GM12872 (cell line): ENCODE data around the gene MGMT.

Source experiments
- TF ChIP-seq, protein P1 (sequence below): IDR thresholded peaks from 3 replicates; pipeline ENCODE4 v1.5.1; 2011; ENCODE audit warnings: low read depth, mild to moderate bottlenecking, low read length, moderate library complexity; ENCODE audit not compliant: insufficient read depth

Gene MGMT

DNA sequence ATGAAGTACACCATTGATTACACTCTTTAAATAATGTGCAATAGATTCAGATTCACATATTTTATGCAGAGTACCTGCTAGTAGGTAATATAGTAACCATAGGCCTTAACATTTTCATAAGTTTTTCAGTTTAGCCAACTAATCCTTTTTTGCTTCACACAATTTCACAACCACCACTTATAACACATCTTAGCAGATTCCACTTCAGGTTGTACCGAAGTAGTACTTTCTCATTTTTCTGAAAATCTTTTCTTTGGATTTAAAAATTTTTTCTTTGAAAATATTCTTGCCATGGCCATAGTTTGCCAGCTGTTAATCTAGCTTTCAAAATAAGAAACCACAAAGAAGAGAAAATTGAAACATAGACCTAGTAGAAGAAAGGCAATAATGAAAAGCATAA is 203.1 kb downstream of the MGMT start:
- TF ChIP-seq, protein P1, sequence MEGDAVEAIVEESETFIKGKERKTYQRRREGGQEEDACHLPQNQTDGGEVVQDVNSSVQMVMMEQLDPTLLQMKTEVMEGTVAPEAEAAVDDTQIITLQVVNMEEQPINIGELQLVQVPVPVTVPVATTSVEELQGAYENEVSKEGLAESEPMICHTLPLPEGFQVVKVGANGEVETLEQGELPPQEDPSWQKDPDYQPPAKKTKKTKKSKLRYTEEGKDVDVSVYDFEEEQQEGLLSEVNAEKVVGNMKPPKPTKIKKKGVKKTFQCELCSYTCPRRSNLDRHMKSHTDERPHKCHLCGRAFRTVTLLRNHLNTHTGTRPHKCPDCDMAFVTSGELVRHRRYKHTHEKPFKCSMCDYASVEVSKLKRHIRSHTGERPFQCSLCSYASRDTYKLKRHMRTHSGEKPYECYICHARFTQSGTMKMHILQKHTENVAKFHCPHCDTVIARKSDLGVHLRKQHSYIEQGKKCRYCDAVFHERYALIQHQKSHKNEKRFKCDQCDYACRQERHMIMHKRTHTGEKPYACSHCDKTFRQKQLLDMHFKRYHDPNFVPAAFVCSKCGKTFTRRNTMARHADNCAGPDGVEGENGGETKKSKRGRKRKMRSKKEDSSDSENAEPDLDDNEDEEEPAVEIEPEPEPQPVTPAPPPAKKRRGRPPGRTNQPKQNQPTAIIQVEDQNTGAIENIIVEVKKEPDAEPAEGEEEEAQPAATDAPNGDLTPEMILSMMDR, result no peak

DNA sequence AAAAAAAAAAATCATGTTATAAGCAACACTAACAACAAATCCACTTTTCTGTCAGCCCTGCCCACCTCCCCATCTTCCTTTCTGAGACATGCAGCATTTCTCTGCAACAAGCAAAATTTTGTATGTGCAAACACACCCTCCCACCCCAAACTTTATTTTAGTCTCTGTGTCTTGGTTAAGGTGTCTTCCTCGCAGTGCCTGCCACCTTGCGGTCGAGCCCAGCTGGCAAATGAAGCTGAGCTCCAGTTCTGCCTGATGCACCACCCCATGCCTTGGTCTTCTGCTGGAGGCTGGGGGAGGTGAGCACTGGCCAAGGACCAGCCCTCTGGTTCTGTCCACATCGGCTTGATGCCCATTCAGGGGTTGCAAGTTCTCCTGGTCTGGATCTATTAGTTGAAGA is 206.3 kb downstream of the MGMT start:
- TF ChIP-seq, protein P1, result no peak

DNA sequence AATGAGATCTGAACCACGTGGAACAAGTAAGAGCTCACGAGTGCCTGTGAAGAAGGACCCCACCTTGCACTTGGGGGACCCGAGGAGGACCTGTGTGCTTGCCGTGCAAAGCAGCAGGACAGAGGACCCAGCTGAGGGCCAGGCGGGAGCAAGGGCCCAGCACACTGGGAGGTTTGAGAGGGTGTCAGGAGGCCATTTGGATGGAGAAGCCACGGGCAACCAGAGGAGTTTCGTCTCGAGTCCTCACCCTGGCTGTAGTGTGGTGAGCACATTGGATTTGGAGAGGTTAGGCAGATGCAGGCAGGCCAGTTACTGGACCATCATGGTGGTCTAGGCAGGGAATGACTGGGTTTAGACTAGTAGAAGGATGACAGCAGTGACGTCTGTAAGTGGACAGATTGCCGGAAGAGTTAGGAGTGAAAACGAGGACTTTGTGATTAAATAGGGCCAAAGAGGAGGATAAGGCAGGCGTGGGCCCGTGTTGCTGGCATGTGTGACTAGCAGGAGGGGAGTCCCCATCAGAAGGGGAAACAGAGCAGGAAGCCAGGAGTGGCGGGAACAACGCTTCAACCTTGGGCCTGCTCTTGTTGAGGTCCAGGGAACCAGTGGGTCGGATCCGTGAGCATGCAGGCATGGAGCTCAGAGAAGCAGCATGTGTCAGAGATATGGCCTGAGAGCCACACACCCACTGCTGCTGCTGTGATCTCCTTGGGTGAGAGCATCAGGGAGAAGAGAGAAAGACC is 208.2 kb downstream of the MGMT start:
- TF ChIP-seq, protein P1, result no peak

DNA sequence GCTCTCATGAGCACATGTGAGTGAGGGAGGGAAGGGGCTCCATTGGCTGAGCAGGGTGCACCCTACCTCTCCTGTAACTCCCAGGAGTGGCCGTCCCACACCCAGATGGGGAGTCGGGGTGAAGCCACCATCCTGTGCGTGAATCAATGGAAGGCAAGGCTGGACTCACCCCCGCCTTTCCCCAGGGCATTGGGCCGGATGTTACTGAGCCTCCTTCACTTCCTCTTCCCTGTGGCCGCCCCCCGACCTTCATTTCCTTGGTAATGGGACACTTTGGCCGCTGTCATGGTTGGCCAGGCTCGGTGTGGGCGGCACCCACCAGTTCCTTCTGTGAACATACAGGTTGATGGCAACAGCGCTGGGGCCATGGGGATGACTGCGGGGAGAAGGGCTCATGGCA is 209.0 kb downstream of the MGMT start:
- TF ChIP-seq, protein P1, result no peak

DNA sequence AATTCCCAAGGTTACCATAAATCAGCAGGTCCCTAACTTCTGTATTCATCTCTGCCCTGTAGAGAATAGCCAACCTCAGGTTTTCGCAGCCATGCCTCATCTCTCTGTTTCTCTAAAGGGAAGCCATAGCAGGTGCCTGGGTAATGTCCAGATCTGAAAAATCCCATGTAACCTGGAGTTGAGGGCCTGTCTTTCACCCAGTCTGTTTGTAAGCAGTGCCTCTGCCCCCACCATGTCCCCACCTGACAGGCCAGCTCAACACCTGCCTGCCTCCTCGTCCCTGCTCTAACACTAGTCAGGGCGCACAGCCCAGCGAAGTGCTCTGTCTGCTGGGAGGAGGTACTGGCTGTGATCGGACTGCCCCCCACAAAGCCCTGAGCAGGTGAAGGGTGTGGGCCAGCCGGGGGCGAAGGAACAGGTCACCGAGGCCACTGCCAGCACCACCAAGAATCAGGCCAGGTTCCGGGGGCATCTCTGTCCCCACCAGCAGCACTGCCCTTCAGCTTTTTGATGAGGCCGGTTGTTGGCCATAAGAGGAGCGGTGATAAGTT is 210.4 kb downstream of the MGMT start:
- TF ChIP-seq, protein P1, result no peak

DNA sequence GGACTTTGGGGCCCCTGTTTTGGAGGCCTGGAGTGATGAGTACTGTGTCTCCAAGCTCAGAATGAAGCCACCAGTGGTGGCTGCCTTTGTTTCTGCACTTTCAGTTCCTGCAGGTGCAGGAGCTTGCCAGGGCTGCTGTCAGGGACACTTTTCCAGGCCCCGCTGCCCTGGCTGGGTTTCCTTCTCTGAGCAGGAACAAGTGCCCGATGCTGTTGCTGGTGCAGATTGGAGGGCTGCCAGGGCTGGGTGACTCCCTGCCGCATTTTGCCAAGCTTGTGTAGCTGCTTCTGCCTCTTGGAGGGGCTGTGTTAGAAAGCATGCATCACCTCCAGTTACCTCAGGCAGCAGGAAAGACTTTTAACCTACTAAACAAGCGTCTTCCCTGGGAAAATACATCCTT is 211.1 kb downstream of the MGMT start:
- TF ChIP-seq, protein P1, result no peak

DNA sequence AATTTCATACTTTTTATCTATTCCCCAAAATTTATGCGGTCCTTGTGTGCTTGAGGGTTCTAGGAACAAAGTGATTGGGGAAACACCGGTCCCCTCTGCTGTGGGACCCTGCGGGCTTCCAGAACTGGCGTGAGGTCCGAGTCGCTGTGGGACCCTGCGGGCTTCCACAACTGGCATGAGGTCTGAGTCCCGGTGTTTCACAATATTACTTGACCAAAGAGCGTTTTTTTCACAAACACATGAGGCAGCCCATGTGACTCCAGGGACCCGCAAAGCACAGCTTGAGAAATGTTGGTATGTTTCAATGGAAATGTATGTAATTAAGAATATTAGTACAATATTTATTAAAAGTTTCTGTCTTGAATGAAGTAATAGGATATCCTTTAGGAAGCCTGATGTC is 212.2 kb downstream of the MGMT start:
- TF ChIP-seq, protein P1, result no peak
